ENCODE measurements around the gene GATB. TPM values are rescaled to one million over a fixed set of nuclear protein-coding genes. Genes with fewer than 3 reads are reported as not detected.
A peak's percentile ranks its signal among the peaks of the same experiment; 100 is the strongest.
"Not testable (repeated sequence)": the region's sequence is repeated elsewhere in the genome, so short reads cannot be mapped to it uniquely, and the experiment has no call there.

Gene GATB
- total RNA-seq, 1 donor from 2014 or later = 30.3 TPM

- DNase-seq (ENCODE audit: low read depth) = no peak
Measured at GRCh38 chr4:151785484-151786157, 24.8 kb upstream of the GATB start.

- peak; percentile 56 for DNase-seq (ENCODE audit: low read depth)
Measured at GRCh38 chr4:151784706-151785105, 23.9 kb upstream of the GATB start.

- DNase-seq (ENCODE audit: low read depth) = no peak
Measured at GRCh38 chr4:151783867-151784266, 23.1 kb upstream of the GATB start.

GRCh38 chr4:151782296-151782695 lies 21.5 kb upstream of the GATB start:
- no peak for DNase-seq (ENCODE audit: low read depth)

GRCh38 chr4:151781026-151781425 lies 20.2 kb upstream of the GATB start:
- no peak for DNase-seq (ENCODE audit: low read depth)

GRCh38 chr4:151777471-151777870 lies 16.7 kb upstream of the GATB start:
- no peak for DNase-seq (ENCODE audit: low read depth)

GRCh38 chr4:151774324-151774723 lies 13.5 kb upstream of the GATB start:
- DNase-seq (ENCODE audit: low read depth) = no peak

- no peak for DNase-seq (ENCODE audit: low read depth)
Measured at GRCh38 chr4:151772274-151772673, 11.5 kb upstream of the GATB start.

GRCh38 chr4:151771664-151772063 lies 10.9 kb upstream of the GATB start:
- no peak for DNase-seq (ENCODE audit: low read depth)

- DNase-seq (ENCODE audit: low read depth) = no peak
Measured at GRCh38 chr4:151770154-151770553, 9.3 kb upstream of the GATB start.

GRCh38 chr4:151768835-151769234 lies 8.0 kb upstream of the GATB start:
- no peak for DNase-seq (ENCODE audit: low read depth)

GRCh38 chr4:151766691-151767090 lies 5.9 kb upstream of the GATB start:
- no peak for DNase-seq (ENCODE audit: low read depth)

GRCh38 chr4:151760002-151760401 lies 805 bp downstream of the GATB start:
- no peak for DNase-seq (ENCODE audit: low read depth)

- peak; percentile 43 for DNase-seq (ENCODE audit: low read depth)
Measured at GRCh38 chr4:151753056-151753455, 7.8 kb downstream of the GATB start.

- no peak for DNase-seq (ENCODE audit: low read depth)
Measured at GRCh38 chr4:151750156-151750555, 10.7 kb downstream of the GATB start.

- DNase-seq (ENCODE audit: low read depth) = no peak
Measured at GRCh38 chr4:151745481-151746231, 15.2 kb downstream of the GATB start.

- DNase-seq (ENCODE audit: low read depth) = peak; percentile 98
Measured at GRCh38 chr4:151744614-151745013, 16.2 kb downstream of the GATB start.

GRCh38 chr4:151743894-151744293 lies 16.9 kb downstream of the GATB start:
- no peak for DNase-seq (ENCODE audit: low read depth)

- peak; percentile 65 for DNase-seq (ENCODE audit: low read depth)
Measured at GRCh38 chr4:151743128-151743854, 17.5 kb downstream of the GATB start.

- DNase-seq (ENCODE audit: low read depth) = no peak
Measured at GRCh38 chr4:151738720-151739517, 21.9 kb downstream of the GATB start.

- not testable (repeated sequence) for DNase-seq (ENCODE audit: low read depth)
Measured at GRCh38 chr4:151736852-151737251, 24.0 kb downstream of the GATB start.

GRCh38 chr4:151736361-151736760 lies 24.4 kb downstream of the GATB start:
- no peak for DNase-seq (ENCODE audit: low read depth)
